IMR-90 (cell line): ENCODE measurements around the gene DIP2A. TPM values are rescaled to one million over a fixed set of nuclear protein-coding genes. Genes with fewer than 3 reads are reported as not detected.

Experiments used
- ATAC-seq: fragments of 200-7000 bp; cut with Tn5 transposase; 2 replicates; pipeline ENCODE4 v1.9.1; 2020; ENCODE audit warnings: low read depth, mild to moderate bottlenecking, moderate library complexity
- BruUV-seq: library from RNA; stranded (reverse); fragments of 400-500 nt; replicated peaks from 2 replicates; lab custom pipeline; 2021; lab: Mats Ljungman, UMichigan
- CTCF ChIA-PET: fragments of 300-600 bp; formaldehyde crosslinking; extraction: SDS; loops from one replicate; lab custom pipeline; 2021; ENCODE audit warnings: antibody characterized with exemption; lab: Yijun Ruan, JAX
- POLR2A ChIA-PET: fragments of 300-600 bp; sonication (Branson Sonifier 250); formaldehyde crosslinking; loops from one replicate; lab custom pipeline; 2022; ENCODE audit warnings: antibody characterized with exemption; ENCODE audit not compliant: unreplicated experiment; lab: Charles Lee
- DNase-seq: peaks from one replicate; pipeline ENCODE4 v3.0.0; 2013
- H2AFZ ChIP-seq: replicated peaks from 2 replicates; pipeline ENCODE3; 2013; ENCODE audit warnings: low read length, mild to moderate bottlenecking; ENCODE audit not compliant: poor library complexity
- H2AK5ac ChIP-seq: 2 replicates; pipeline ENCODE4 v1.6.1; 2013; ENCODE audit warnings: low read depth, low read length, inconsistent platforms
- H2AK9ac ChIP-seq: replicated peaks from 2 replicates; pipeline ENCODE3; 2013; ENCODE audit warnings: mild to moderate bottlenecking, low read depth, low read length, moderate library complexity; ENCODE audit not compliant: poor library complexity
- H2BK120ac ChIP-seq: 2 replicates; pipeline ENCODE4 v1.6.1; 2013; ENCODE audit warnings: low read depth, low read length, inconsistent platforms
- H2BK15ac ChIP-seq: 3 replicates; pipeline ENCODE4 v1.6.1; 2013; ENCODE audit warnings: low read depth, low read length, inconsistent platforms
- H2BK20ac ChIP-seq: 2 replicates; pipeline ENCODE4 v1.6.1; 2013; ENCODE audit warnings: low read depth, mild to moderate bottlenecking, inconsistent platforms, low read length, moderate library complexity
- H2BK5ac ChIP-seq: 2 replicates; pipeline ENCODE4 v1.6.1; 2013; ENCODE audit warnings: mild to moderate bottlenecking, low read depth, low read length, inconsistent platforms; ENCODE audit not compliant: poor library complexity, severe bottlenecking
- H3K14ac ChIP-seq: replicated peaks from 2 replicates; pipeline ENCODE4 v1.6.1; 2013; ENCODE audit warnings: low read depth, low read length, inconsistent platforms
- H3K18ac ChIP-seq: 2 replicates; pipeline ENCODE4 v1.6.1; 2013; ENCODE audit warnings: low read depth, low read length, control low read depth
- H3K23ac ChIP-seq: 2 replicates; pipeline ENCODE4 v1.6.1; 2013; ENCODE audit warnings: low read depth, low read length, inconsistent platforms
- H3K27ac ChIP-seq: 2 replicates; pipeline ENCODE4 v1.5.1; 2013; ENCODE audit warnings: mild to moderate bottlenecking, control low read depth, low read length; ENCODE audit not compliant: insufficient read depth
- H3K27me3 ChIP-seq: 2 replicates; pipeline ENCODE4 v1.6.1; 2013; ENCODE audit warnings: low read length; ENCODE audit not compliant: control insufficient read depth, insufficient read depth
- H3K36me3 ChIP-seq: 2 replicates; pipeline ENCODE4 v1.6.1; 2013; ENCODE audit warnings: low read length, mixed read lengths; ENCODE audit not compliant: control insufficient read depth, insufficient read depth
- H3K4ac ChIP-seq: 2 replicates; pipeline ENCODE4 v1.6.1; 2013; ENCODE audit warnings: low read depth, low read length, inconsistent platforms
- H3K4me1 ChIP-seq: 2 replicates; pipeline ENCODE4 v1.6.1; 2013; ENCODE audit warnings: low read length, mixed read lengths; ENCODE audit not compliant: control insufficient read depth, insufficient read depth
- H3K4me2 ChIP-seq: 2 replicates; pipeline ENCODE4 v1.6.1; 2013; ENCODE audit warnings: low read depth, mild to moderate bottlenecking, control low read depth, low read length, moderate library complexity
- H3K4me3 ChIP-seq: 2 replicates; pipeline ENCODE4 v1.5.1; 2013; ENCODE audit warnings: low read depth, mild to moderate bottlenecking, control low read depth, low read length, moderate library complexity; ENCODE audit not compliant: insufficient read depth
- H3K56ac ChIP-seq: 2 replicates; pipeline ENCODE4 v1.6.1; 2013; ENCODE audit warnings: low read length, inconsistent platforms; ENCODE audit not compliant: insufficient read depth; ENCODE audit errors: extremely low read depth
- H3K79me1 ChIP-seq, 2 experiments: 2 replicates each; pipeline ENCODE4 v1.6.1; 2013; ENCODE audit warnings: low read length in 2 of 2, inconsistent platforms in 1 of 2, low read depth in 1 of 2
- H3K9ac ChIP-seq: 2 replicates; pipeline ENCODE4 v1.6.1; 2013; ENCODE audit warnings: low read depth, low read length, control low read depth
- H3K9me1 ChIP-seq: 2 replicates; pipeline ENCODE4 v1.6.1; 2013; ENCODE audit warnings: low read length, inconsistent platforms; ENCODE audit not compliant: insufficient read depth
- H3K9me3 ChIP-seq: 2 replicates; pipeline ENCODE4 v1.6.1; 2013; ENCODE audit warnings: low read length; ENCODE audit not compliant: control insufficient read depth, insufficient read depth
- H4K20me1 ChIP-seq: 2 replicates; pipeline ENCODE4 v1.6.1; 2013; ENCODE audit warnings: low read length, inconsistent platforms; ENCODE audit not compliant: insufficient read depth
- H4K5ac ChIP-seq: 2 replicates; pipeline ENCODE4 v1.6.1; 2013; ENCODE audit warnings: mild to moderate bottlenecking, low read depth, low read length, control low read depth
- H4K8ac ChIP-seq, 2 experiments: 2 replicates each; pipeline ENCODE4 v1.6.1; 2013; ENCODE audit warnings: low read depth in 2 of 2, low read length in 2 of 2, control low read depth in 1 of 2, inconsistent platforms in 1 of 2
- H4K91ac ChIP-seq: 2 replicates; pipeline ENCODE4 v1.6.1; 2013; ENCODE audit warnings: low read depth, low read length, inconsistent platforms; ENCODE audit not compliant: insufficient read depth
- CEBPB ChIP-seq: IDR thresholded peaks from 2 replicates; pipeline ENCODE4 v1.6.1; 2012; ENCODE audit warnings: low read depth, low read length, improper control_type of control experiment
- FOS ChIP-seq: fragments of 150-350 bp; IDR thresholded peaks from 2 replicates; pipeline ENCODE4 v1.6.1; 2016; ENCODE audit warnings: low read depth, low read length
- MAZ ChIP-seq: IDR thresholded peaks from 2 replicates; pipeline ENCODE4 v1.6.1; 2012; ENCODE audit warnings: low read depth, mild to moderate bottlenecking, low read length, improper control_type of control experiment, moderate library complexity, borderline replicate concordance
- NFE2L2 ChIP-seq: fragments of 150-350 bp; IDR thresholded peaks from 2 replicates; pipeline ENCODE4 v1.6.1; 2016; ENCODE audit warnings: low read depth, mild to moderate bottlenecking, low read length
- RAD21 ChIP-seq: IDR thresholded peaks from 2 replicates; pipeline ENCODE4 v1.6.1; 2012; ENCODE audit warnings: low read length, improper control_type of control experiment
- WGBS, 2 experiments: methylation state at CpG; one replicate each; pipeline versions ENCODE4 v1.1.5 to v1.1.7; 2013; ENCODE audit warnings: missing lambda C conversion rate in 2 of 2; ENCODE audit not compliant: insufficient read length in 1 of 2; ENCODE audit errors: extremely low coverage in 2 of 2; 5-methylcytosine and 5-hydroxymethylcytosine counted together
- dilution Hi-C: fragments of 300-500 bp; cut with HindIII; formaldehyde crosslinking; loops from one replicate; pipeline ENCODE4 v1.14.3; 2018; ENCODE audit warnings: low sequenced_read_pairs; ENCODE audit not compliant: unreplicated experiment
- in situ Hi-C: fragments of 300-500 bp; cut with MboI; formaldehyde crosslinking; loops from 3 replicates; pipeline ENCODE4 v1.14.3; 2019; ENCODE audit warnings: low sequenced_read_pairs, inconsistent platforms, mixed read lengths
- intact Hi-C: fragments of 100-400 bp; cut with micrococcal nuclease; formaldehyde crosslinking; loops from 2 replicates; pipeline ENCODE4 v1.10.0; 2022
- polyA plus RNA-seq, 3 experiments: library from polyadenylated mRNA; depleted of rRNA; stranded (reverse); fragments of >200 nt; gene quantifications; 2 replicates each; pipeline ENCODE4 v1.2.3, GENCODE V29; 2012; ENCODE audit warnings: low replicate concordance in 1 of 3
- total RNA-seq: library from RNA; depleted of rRNA; stranded (reverse); fragments of >200 nt; gene quantifications from 2 replicates; pipeline ENCODE4 v1.2.3, GENCODE V29; 2012

Gene DIP2A
- total and polyA plus RNA-seq, 2 of the 4 experiments (the other 2 are of a cell fraction) = 17.9 to 24.3 TPM

DNA sequence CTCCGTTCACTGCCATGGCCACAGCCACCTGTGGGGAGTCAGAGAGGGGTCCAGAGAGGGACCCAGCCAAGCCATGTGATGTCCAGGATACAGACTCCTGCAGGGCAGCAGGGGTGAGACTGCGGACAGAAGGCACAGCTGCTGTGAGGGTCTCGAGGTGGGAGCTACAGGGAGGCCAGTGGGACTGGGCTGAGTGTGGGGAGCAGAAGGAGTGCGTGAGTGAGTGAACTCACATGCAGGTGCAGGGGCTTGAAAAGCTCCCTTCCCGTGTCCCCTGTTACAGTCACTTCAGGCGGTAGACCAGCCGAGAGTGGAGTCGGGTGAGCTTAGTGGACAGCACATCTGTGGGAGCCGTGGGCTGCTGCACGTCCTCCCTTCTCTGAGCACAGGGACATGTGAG lies 103.8 kb downstream of the DIP2A start:
- H3K9me3 ChIP-seq = no peaks in the 10 kb centered on the region
- no peaks in the 10 kb centered on the region for H3K4me1 ChIP-seq
- no peak overlapping the region for H4K91ac ChIP-seq
- no peak overlapping the region for H4K8ac ChIP-seq
- no peak for ATAC-seq
- H3K4ac ChIP-seq = no peak overlapping the region
- ChIA-PET CTCF (no interaction called here), POLR2A (no interaction called here)
- no peak overlapping the region for H3K56ac ChIP-seq
- H2AK5ac ChIP-seq = no peak overlapping the region
- no peak overlapping the region for H2BK20ac ChIP-seq
- no peaks in the 10 kb centered on the region for H3K27me3 ChIP-seq
- no peak overlapping the region for H2BK5ac ChIP-seq
- no TSS peak for BruUV-seq
- no peak overlapping the region for H2AFZ ChIP-seq
- H3K79me1 ChIP-seq = no peaks in the 10 kb centered on the region
- H3K36me3 ChIP-seq = peaks cover 73% of the 10 kb centered on the region
- 88% methylated on average over 6 of the region's 10 CpGs; no CpG with 5 or more reads in 1 of the 2 experiments for WGBS, 2 experiments
- H4K20me1 ChIP-seq = no peaks in the 10 kb centered on the region
- peaks cover 9% of the 10 kb centered on the region; the same call in 1 of the 2 replicates for H3K9me1 ChIP-seq
- no peak overlapping the region for H2BK120ac ChIP-seq
- dilution Hi-C loops = no loop called here
- H3K18ac ChIP-seq = no peak overlapping the region
- in situ Hi-C loops = no loop called here
- H3K4me2 ChIP-seq = no peak overlapping the region
- H2AK9ac ChIP-seq = no peak overlapping the region
- no peak for DNase-seq
- intact Hi-C loops = no loop called here
- no peak overlapping the region for H3K27ac ChIP-seq
- TF ChIP-seq FOS (no peak), CEBPB (no peak), NFE2L2 (no peak), MAZ (no peak), RAD21 (no peak)
- no peak overlapping the region for H2BK15ac ChIP-seq
- no peak overlapping the region for H3K14ac ChIP-seq
- no peak overlapping the region for H3K23ac ChIP-seq
- H3K9ac ChIP-seq = no peak overlapping the region
- H3K4me3 ChIP-seq = no peak overlapping the region
- no peak overlapping the region for H4K5ac ChIP-seq
